Activated CD4-positive, alpha-beta T cell treated with anti-CD3 and anti-CD28 coated beads for 24 hours (primary cell): ENCODE measurements around the gene VASH2.
"Not testable (repeated sequence)": the region's sequence is repeated elsewhere in the genome, so short reads cannot be mapped to it uniquely, and the experiment has no call there.

Experiments used
- DNase-seq, 2 donors: peaks; one replicate each; pipeline ENCODE4 v3.0.0-alpha.2; 2020; ENCODE audit warnings: low read depth in 2 of 2

Gene VASH2

DNA sequence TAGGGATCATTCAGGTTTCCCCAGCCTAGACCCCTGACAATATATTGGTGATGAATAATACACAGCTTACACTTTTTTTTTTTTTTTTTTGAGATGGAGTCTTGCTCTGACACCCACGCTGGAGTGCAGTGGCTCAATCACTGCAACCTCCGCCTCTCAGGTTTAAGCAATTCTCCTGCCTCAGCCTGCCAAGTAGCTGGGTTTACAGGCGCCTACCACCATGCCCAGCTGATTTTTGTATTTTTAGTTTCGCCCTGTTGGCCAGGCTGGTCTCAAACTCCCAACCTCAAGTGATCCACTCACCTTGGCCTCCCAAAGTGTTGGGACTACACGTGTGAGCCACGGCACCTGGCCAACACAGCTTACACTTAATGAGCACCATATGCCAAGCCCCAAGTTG lies 7.2 kb downstream of the VASH2 start:
- DNase-seq = no peak

DNA sequence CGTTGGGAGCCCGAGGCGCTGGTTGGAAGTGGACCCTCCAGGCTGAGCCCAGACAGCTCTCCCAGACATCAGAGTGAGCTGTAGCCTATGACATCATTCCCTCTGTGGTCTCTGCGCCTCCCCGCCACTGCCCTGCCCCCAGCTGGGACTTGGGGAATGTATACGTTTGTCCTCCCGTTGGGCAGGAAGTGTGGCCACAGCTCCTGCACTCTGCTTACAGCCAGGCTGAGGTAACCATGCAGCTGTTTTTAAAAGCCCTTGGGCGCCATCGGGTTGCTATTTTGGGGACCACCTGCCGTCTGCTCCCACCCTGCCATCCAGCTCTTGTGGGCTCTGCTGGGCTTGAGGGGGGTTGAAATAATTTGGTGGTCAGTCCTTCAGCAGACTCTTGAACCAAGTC lies 7.8 kb downstream of the VASH2 start:
- DNase-seq = no peak

DNA sequence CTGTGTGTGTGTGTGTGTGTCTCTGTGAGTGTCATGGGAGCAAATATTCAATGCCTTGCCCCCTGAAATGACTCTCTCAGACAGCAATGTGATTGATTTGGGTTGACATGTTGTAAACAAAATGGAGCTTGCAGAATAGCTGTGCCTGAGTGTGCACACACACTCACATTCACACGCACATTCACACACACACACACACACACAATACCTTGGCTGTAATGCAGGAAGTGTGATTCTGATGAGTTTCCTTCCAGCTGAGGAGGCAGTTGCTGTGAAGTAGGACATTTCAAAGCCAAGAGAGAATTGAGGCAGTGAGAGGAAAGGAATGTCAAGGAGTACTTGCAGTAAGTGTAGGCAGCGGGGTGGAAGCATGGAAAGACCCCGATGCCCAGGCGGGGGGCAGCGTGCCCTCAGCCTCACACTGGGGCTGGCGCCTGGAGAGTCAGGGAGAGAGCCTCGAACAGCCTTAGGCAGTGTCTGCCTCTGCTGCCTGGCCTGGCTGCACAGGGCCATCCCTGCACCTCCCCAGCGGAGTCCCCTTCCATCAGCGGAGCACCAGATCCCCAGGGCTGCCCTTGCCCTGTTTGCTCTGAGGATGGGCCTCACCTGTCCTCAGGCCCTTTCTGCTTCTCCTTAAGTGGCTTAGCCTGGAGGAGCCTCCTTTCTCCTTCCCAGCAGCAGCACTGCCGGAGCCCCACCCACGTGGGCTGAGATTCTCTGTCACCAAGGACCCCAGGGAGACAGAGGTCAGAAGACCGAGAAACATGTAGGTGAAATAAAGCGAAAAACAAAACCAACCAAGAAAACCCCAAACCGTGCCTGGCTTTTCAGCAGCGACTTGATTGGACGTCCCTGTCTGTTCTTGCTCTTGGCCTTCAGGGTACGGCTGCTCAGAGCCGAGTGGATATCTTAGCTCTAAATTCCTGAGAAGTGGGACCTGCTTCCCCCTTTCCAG lies 9.2 kb downstream of the VASH2 start:
- no peak for DNase-seq

DNA sequence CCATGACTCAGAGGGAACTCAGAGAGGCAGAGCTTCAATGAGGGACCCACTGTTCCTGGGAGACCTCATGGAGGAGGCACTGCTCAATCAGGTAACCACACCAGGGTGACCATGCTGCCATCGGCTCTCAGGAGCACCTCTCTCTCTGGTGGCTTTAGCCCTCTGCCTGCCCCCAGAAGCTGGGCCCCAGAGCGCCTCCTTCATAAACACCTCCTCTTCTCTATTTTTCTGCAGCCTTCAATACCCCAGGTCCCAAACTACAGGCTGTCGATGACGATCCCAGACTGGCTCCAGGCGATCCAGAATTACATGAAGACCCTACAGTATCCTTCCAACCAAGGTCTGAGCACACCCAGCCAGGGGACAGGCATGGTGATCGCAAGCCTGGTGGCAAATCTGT lies 10.6 kb downstream of the VASH2 start:
- no peak for DNase-seq

DNA sequence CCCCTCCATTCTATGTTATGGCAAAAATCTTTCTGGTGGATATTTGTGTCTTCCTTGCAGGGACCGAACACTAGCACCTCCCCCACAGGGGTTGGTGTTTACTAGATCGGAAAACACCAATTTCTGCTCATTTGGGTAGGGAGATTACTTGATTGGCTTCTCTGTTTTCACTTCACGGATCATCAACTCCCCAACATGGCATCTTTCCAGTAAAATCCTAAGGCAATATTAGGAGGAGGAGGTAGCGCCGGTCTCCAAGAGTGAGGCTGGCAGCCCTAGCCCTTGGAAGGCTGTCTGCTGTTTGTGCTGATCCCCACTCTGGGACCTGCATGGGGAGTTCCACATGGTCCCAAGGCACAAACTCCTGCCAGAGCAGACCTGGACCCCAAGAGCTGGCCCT lies 12.2 kb downstream of the VASH2 start:
- DNase-seq = no peak

DNA sequence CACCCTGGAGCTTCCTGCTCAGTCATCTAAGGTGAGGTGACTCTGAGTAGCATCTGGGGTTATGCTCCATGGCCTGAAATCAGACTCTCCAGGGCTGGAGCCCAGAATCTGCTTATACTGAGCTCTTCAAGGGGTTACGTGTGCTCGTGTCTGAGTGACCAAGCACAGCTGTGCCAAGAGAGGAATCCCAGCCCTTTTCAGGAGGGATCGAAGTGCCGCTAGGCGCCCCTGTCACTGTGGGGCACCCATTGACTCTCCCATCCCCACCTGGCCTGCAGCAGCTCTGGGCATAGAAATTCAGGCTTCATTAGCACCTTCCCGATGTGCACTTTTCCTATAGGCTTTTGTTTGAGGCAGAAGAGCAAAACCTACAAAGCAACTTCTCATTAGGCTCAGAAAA lies 13.8 kb downstream of the VASH2 start:
- DNase-seq = no peak

DNA sequence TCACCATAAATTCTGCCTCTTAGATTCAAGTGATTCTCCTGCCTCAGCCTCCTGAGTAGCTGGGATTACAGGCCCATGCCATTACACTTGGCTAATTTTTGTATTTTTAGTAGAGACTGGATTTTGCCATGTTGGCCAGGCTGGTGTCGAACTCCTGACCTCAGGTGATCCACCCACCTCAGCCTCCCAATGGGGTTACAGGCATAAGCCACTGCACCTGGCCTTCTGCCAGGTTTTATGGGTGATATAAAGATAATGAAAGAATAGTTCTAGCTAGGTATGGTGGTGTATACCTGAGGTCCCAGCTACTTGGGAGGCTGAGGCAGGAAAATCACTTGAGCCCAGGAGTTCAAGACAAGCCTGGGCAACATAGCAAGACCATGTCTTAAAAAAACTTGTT lies 14.7 kb downstream of the VASH2 start:
- not testable (repeated sequence) for DNase-seq

DNA sequence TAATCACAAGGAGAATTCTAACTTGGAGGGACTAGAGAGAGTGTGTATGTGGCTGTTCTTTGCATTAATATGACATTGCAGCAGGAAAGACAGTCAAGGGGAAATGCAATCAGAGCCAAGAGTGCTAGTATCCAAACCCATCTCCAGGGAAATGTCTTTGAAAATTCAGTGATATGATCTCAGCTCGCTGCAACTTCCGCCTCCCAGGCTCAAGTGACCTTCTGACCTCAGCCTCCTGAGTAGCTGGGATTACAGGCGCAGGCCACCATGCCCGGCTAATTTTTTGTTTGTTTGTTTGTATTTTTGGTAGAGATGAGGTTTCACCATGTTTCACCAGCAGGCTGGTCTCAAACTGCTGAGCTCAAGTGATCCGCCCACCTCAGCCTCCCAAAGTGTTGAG lies 16.3 kb downstream of the VASH2 start:
- no peak for DNase-seq

DNA sequence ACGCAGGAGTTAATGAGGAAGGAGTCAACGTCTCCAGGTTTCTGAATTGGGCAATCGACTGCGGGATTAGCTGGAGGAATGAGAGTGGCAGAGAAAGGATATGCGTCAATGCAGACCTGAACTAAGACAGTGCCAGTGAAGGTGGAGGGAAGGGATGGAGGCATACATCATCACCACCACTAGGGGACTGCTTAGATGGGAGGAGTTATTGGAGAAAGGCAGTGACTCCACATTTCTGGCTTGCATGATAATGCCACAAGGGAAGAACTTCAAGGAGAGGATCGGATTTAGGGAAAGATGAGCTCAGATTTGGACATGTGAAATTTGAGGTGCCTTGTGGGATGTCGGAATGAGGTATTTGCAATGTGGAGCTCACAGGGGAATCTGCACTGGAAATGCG lies 17.5 kb downstream of the VASH2 start:
- DNase-seq = no peak

DNA sequence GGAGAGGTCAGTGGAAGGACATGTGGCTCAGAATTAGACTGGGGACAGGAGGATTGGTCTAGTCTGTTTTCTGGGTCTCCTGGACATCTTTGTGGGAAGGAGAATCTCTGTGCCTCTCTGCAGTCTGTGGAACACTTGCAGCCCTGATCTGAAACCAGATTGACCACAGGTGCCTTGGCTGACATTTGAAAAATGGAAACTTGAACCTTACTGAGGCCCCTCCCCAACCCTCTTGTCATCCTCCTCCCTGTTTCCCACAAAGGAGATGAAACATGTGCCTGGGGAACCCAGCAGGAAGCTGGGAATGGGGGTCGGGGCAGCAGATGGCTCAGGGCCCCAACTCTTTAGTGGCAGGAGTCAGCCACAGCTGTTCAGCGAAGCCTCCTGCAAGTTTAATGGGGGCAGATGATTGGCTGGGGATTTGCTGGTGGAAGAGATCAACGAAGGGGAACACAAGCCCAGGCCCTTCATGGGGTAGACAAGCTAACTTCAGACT lies 18.1 kb downstream of the VASH2 start:
- no peak for DNase-seq

DNA sequence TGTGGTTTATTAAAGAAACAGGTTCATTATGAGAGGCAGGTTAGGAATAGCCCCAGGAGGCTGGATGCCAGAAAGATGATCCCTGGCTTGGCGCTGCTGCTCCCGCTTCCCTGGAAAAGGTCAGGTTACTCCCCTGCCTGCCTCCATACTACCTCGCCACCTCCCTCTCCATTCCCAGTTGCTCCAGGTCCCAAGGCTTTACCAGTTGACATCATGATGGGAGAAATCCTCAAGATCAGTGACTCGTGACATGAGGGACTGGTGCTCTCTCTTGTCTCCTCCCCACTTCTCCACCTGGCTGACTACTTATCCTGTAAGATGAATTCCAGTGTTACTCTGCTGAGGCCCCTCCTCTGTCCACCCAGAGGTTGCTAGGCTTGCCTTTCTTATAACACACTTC lies 19.7 kb downstream of the VASH2 start:
- no peak for DNase-seq

DNA sequence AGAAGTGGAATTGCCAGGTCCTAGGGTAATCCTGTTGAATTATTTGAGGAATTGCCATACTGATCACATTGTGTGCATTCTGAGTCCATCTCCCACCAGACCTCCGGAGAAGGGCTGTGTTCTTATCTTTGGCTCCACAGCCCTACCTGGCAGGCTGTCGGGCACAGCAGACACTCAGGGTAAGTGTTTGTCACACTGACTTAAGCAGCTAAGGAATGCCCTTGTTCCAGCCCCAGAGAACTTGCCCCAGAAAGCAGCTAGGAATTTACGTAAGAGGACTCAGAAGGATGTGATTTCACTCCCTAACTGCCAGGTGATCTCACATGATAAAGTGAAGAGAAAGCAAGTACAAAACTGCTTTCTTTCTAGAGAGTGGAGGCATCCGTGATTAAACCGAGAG lies 21.0 kb downstream of the VASH2 start:
- DNase-seq = no peak

DNA sequence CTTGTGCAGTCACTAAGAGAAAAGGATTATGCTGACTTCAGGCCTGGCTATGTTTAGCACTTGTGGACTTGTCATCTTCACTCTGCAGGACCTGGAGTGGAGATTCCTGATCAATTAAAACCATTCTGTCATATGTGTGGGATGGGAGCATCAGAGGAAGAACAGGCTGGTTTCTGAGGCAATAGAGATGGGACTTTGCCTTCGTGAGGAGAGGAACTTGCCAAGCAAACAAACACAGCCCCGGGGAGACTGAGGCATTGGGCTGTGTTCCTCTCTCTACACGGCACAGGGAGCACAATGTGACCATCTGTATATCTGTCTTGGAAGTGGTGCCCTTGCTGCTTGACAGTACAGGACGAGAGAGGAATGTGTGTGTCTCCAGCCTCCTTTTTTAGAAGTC lies 23.1 kb downstream of the VASH2 start:
- DNase-seq = no peak

DNA sequence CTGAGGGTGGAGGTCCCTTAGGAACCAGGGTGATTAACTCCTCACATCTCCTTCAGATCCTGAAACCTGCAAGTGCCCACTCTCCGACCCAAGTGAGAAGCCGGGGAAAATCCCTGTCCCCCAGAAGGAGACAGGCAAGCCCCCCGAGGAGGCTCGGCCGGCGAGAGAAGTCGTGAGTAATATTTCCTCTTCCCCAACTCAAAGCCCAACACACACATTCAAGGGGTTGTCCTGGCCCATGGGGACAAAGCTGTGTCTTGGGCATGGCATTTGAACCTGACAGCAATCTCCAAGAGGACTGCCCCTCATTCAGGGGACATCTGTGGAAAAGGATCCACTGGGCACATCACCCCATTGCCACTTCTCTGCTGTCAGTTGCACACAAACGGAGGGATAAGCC lies 23.6 kb downstream of the VASH2 start:
- DNase-seq = no peak

DNA sequence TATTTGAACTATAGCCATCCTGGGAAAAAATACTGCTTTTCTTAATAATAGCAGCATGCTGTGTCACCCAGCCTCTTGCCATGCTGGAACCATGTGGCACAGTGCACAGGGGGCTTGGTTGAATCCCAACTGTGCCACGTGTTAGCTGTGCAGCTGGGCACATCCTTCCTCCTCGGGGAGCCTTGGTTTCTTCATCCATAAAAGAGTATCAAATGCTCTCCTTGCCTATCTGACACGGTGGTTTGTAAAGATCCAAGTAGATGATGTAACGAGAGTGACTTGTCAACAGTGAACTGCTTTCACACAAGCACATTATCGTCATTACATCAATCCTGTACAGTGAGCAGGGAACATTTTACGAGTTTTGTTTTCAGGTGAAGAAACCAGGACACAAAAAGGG lies 24.4 kb downstream of the VASH2 start:
- no peak for DNase-seq

DNA sequence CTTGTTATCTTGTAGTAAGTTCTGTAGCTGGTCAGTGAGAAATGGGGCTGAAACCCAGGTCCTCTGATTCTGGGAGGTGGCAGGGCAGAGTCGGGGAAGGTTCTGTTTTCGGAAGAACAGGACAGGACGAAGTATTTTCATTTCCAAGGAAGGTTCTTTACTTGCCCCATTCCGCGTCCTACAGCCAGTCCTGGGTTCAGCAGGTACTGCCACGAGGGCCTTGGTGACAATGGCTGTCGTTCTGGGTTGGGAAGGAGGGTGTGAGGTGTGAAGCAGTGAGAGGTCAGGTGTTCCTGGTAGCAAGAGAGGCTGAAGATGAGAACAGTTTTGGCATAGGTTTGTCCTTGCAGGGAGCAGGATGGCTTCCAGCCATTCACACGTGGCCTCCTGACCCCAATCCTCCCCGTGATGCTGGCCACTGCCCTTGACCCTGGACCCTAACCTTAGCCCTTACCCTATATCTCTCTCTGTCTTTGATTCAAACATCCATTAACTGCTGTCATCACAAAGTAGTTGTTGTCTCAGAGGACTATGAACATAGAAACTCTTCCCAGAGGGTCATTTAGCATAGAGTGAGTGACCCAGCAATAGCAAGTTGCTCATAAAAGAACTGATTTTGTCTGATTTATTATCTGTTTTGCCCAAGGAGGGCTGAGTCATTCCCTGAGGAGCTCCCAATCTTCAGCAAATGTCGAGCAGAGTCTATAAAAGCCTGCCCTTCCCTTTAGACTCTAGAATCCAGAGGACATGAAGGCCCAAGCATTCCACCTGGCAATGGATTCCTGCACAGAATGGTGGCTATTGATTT lies 25.0 kb downstream of the VASH2 start:
- DNase-seq = no peak

DNA sequence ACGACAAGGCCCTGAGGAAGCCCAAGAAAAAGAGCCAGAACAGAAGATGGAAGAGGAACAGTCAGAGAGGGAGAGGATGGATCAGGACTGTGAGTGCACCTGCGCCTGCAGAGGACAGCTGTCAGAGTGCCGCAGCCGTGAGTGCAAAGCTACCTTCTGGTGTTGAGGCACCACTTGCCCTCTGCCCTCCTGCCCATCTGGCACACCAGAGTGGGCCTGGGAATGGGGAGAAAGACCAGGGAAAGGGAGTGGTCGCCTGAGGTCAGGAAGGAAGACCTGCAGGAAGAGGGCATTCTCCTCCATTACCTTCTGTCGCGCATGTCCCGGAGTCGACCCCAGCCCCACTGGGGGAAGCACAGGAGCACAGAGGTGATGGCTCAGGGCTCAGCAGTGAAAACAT lies 26.2 kb downstream of the VASH2 start:
- no peak for DNase-seq

DNA sequence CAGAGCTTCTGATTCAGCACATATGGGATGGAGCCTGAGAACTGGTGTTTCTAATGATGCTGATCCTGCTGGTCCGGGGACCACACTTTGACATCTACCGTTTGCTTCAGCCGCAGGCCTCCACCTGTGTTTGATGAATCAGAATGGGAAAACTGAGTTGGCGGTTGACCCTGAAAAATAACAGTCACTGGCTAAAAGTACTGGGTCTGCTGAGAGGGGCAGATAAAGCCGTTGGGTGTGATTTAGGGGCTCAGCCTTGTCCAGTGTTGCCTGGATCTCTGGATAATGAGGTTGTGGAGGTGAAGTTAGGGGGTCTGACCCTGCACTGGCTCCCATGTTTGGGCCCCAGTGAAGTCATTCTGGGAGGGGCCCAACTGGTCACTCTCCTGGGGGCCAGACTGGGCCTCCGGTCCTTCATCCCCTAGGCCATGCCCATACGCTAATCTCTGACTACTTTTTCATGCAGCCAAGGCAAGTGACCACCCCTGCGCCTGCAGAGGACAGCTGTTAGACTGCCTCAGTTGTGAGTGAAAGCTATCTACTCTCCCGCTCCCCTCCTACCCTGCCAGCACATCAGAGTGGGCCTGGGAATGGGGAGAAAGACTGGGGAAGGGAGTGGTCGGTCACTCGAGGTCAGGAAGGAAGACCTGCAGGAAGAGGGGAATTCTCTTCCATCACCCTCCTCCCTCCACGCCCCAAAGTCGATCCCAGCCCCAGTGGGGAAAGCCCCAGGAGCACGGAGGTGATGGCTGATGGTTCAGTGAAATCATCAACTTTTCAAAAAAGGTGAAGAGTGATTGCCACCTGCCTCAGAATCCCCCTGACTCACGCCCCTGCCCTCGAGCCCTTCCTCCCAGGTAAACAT lies 27.7 kb downstream of the VASH2 start:
- DNase-seq = no peak

DNA sequence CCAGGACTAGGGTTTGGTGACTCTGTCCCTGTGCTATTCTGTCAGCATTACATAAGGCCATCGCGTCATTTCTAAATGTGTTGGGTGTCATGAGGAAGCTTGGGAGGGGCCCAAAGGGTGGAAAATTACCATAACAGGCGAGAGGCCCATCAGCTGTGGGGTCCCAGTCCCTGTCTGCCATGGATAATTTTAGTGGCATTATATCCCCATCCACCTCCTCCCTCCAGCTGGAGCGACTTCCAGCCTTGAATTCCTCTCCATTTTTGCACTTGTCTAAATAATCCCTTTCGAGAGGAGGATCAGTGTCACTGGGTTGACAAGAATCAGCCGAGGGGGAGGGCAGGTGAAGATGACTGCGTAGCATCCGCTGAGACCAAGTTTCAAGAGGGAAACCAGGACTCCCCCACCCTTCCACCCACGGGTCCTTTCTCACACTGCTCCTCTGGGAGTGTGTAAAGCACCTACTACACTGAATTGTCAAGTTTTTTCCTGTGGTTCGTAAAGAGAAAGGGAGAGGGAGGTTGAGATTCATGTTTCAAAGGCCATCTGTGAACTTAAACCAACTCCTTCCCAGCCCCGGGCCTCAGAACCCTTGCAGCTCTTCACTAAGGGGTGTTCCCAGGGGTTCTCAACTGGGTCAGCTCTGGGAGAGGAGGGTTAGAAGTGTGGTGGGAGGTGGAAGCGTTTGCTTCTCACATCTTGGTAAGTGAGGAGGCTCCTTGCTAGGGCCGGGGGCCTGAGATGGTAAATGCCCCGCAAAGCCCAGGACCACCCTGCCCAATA lies 29.2 kb downstream of the VASH2 start:
- peak in 1 of 2 donors; percentile 12 for DNase-seq

DNA sequence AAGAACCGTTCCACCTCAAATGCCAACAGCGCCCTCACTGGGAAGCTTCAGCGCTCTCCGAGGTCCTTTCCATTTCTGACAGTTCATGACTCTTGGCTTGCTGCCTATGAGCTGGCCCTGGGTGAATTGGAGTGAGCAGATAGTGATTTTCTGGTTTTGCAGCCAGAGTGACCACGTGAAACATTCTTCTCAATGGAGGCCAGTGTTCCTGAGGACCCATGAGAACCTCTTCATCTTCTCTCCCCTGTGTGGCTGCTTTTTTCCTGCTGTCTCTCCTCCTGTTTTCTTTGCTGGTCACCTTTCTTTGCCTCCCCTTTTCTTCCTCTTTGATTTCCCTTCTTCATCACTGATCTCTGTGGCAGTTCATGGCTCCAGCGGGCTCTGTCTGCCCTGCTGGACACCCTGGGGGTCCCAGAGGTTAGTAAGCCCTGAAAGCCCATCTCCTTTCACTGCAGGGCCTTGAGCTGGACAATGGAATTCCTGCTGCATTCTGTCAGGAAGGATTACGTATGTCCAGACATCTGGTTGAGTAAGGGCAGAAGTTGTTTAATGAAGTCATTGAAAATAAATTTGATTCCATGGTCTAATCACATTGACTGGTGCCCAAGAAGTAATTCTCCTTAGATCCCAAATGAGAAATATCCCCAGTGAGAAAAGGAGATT lies 29.9 kb downstream of the VASH2 start:
- no peak for DNase-seq
